ENCODE results near the gene SLC38A10. TPM values are rescaled to one million over a fixed set of nuclear protein-coding genes. Genes with fewer than 3 reads are reported as not detected.

Gene SLC38A10
- total and polyA plus RNA-seq, 10 of the 15 experiments (the other 5 are each of a cell fraction or from before 2014, with no cell fraction given), result 0.52 to 67.9 (median 22.1) TPM

DNA sequence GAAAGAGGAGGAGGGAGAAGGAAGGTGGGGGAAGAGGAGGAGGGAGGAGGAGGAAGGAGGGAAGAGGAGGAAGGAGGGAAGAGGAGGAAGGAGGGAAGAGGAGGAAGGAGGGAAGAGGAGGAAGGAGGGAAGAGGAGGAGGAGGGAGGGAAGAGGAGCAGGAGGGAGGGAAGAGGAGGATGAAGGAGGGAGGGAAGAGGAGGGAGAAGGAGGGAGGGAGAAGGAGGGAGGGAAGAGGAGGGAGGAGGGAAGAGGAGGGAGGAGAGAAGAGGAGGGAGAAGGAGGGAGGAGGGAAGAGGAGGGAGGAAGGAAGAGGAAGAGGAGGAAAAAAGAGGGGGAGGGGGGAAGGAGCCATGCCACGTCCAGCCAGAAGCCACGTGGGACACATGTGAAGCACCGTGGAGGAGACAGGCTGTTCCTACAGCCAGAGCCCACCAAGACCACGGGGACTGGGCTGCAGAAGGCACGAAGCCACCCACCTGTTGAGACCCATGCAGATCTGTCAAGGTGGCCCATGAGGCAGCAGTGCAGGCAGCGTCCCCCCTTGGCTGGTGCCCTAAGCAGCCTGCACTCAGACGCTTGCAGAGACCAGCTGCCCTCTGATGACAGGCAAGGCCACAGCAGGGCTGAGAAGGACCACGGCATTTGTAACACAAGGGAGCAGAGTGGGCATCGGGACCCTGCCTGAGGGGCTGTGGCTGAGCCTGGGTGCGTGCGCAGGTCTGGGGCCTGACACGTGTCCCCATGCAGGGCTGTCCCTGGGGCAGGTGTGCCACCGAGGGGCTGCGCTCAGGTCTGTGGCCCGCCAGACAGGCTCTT, 45.7 kb downstream of the SLC38A10 start (continued):
- TF ChIP-seq, protein P1, sequence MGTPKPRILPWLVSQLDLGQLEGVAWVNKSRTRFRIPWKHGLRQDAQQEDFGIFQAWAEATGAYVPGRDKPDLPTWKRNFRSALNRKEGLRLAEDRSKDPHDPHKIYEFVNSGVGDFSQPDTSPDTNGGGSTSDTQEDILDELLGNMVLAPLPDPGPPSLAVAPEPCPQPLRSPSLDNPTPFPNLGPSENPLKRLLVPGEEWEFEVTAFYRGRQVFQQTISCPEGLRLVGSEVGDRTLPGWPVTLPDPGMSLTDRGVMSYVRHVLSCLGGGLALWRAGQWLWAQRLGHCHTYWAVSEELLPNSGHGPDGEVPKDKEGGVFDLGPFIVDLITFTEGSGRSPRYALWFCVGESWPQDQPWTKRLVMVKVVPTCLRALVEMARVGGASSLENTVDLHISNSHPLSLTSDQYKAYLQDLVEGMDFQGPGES (IDR thresholded peaks at IDR 0.05), result no peak

DNA sequence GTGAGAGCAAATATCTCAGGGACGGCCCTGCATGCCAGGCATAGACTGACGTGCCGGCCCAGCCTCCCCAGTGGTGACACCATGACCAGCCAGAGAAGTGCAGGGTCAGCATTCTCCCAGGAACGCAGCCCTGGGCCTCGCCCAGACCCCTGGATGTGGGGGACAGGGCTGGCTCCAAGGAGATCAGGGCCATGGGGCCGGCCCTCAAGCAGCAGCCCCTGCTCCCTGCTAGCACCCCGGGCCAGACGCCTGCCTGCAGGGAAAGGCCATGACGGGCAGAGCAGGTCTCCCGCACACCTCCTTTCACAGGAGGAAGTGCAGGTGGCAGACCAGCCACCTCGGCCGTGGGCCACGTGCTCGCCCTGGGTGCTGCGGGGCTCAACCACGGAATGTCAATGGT, 46.5 kb downstream of the SLC38A10 start:
- DNase-seq (ENCODE audit: low read depth, low spot score) (no peak), ATAC-seq (no peak), FAIRE-seq (no peak)
- H3K4me3 ChIP-seq, result no peak overlapping the region
- H3K9ac ChIP-seq (ENCODE audit: control insufficient read depth, insufficient read depth, low read length), result no peak overlapping the region
- H4K20me1 ChIP-seq (ENCODE audit: control insufficient read depth, insufficient read depth), result no peaks in the 10 kb centered on the region
- no peak overlapping the region for H3K4me2 ChIP-seq (ENCODE audit: control insufficient read depth, insufficient read depth)
- H3K79me2 ChIP-seq (ENCODE audit: control insufficient read depth, insufficient read depth, low read length), result no peaks in the 10 kb centered on the region
- H3K9me3 ChIP-seq (replicated peaks; ENCODE audit: control insufficient read depth, insufficient read depth, low read length), result no peaks in the 10 kb centered on the region
- in situ Hi-C loops (cut with MboI) (loop anchor here (25.0 kb wide), 1 partner anchor 236 kb away; no protein-coding TSS in a partner anchor), intact Hi-C loops (cut with micrococcal nuclease; ENCODE audit: unreplicated experiment) (no loop called here)
- no peak overlapping the region for H2AFZ ChIP-seq (ENCODE audit: control insufficient read depth, low read depth, low read length)
- no peak overlapping the region for H3K27ac ChIP-seq (ENCODE audit: control insufficient read depth, insufficient read depth)
- ChIA-PET RAD21 (ENCODE audit: unreplicated experiment) (no interaction called here), POLR2A (no interaction called here), CTCF (no interaction called here), SMC1A (ENCODE audit: uncharacterized antibody, unreplicated experiment) (no interaction called here)
- H3K27me3 ChIP-seq (replicated peaks in 1 of 2; ENCODE audit: control insufficient read depth in 2 of 2, insufficient read depth in 2 of 2, low read length in 1 of 2), result no peaks in the 10 kb centered on the region
- TF ChIP-seq CHD2 (IDR thresholded peaks at IDR 0.05; ENCODE audit: borderline replicate concordance, low read depth, low read length), result no peak
- TF ChIP-seq SP1 (IDR thresholded peaks at IDR 0.05; ENCODE audit: low read depth, low read length), result no peak
- TF ChIP-seq, protein P2, sequence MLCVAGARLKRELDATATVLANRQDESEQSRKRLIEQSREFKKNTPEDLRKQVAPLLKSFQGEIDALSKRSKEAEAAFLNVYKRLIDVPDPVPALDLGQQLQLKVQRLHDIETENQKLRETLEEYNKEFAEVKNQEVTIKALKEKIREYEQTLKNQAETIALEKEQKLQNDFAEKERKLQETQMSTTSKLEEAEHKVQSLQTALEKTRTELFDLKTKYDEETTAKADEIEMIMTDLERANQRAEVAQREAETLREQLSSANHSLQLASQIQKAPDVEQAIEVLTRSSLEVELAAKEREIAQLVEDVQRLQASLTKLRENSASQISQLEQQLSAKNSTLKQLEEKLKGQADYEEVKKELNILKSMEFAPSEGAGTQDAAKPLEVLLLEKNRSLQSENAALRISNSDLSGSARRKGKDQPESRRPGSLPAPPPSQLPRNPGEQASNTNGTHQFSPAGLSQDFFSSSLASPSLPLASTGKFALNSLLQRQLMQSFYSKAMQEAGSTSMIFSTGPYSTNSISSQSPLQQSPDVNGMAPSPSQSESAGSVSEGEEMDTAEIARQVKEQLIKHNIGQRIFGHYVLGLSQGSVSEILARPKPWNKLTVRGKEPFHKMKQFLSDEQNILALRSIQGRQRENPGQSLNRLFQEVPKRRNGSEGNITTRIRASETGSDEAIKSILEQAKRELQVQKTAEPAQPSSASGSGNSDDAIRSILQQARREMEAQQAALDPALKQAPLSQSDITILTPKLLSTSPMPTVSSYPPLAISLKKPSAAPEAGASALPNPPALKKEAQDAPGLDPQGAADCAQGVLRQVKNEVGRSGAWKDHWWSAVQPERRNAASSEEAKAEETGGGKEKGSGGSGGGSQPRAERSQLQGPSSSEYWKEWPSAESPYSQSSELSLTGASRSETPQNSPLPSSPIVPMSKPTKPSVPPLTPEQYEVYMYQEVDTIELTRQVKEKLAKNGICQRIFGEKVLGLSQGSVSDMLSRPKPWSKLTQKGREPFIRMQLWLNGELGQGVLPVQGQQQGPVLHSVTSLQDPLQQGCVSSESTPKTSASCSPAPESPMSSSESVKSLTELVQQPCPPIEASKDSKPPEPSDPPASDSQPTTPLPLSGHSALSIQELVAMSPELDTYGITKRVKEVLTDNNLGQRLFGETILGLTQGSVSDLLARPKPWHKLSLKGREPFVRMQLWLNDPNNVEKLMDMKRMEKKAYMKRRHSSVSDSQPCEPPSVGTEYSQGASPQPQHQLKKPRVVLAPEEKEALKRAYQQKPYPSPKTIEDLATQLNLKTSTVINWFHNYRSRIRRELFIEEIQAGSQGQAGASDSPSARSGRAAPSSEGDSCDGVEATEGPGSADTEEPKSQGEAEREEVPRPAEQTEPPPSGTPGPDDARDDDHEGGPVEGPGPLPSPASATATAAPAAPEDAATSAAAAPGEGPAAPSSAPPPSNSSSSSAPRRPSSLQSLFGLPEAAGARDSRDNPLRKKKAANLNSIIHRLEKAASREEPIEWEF (IDR thresholded peaks at IDR 0.05; ENCODE audit: insufficient replicate concordance, low read depth, low read length), result no peak
- TF ChIP-seq ZSCAN29 (IDR thresholded peaks at IDR 0.05), result no peak
- no TSS peak for BruUV-seq (replicated peaks)
- H3K36me3 ChIP-seq (ENCODE audit: control insufficient read depth in 2 of 2, insufficient read depth in 2 of 2, low read length in 1 of 2), result peaks cover 2% of the 10 kb centered on the region in 2 experiments; a peak in 3 of 4 replicates
- H3K4me1 ChIP-seq (ENCODE audit: control insufficient read depth, insufficient read depth, low read length), result peaks cover 18% of the 10 kb centered on the region
- WGBS (ENCODE audit: insufficient coverage, insufficient replicate concordance, low lambda C conversion rate, missing lambda C conversion rate), result 89% methylated on average over 16 of the region's 16 CpGs
